Endothelial cell of umbilical vein (primary cell): Measurements from ENCODE around the gene PLA2G2A. TPM values are rescaled to one million over a fixed set of nuclear protein-coding genes. Genes with fewer than 3 reads are reported as not detected.
A peak's percentile ranks its signal among the peaks of the same experiment; 100 is the strongest.

Experiments
- BruUV-seq: library from RNA; stranded (reverse); fragments of 400-500 nt; replicated peaks from 2 replicates; lab custom pipeline; 2021; lab: Mats Ljungman, UMichigan
- CTCF ChIA-PET: fragments of 300-600, 350-600 bp; sonication (Branson Sonifier 250); formaldehyde crosslinking; loops from one replicate; lab custom pipeline; 2021; ENCODE audit warnings: antibody characterized with exemption, inconsistent platforms; lab: Charles Lee
- POLR2A ChIA-PET: fragments of 300-600, 350-600 bp; sonication (Branson Sonifier 250); formaldehyde crosslinking; loops from one replicate; lab custom pipeline; 2021; ENCODE audit warnings: antibody characterized with exemption, inconsistent platforms; lab: Charles Lee
- DNase-seq: peaks from one replicate; pipeline ENCODE4 v3.0.0-alpha.2; 2011; ENCODE audit warnings: low read depth, low spot score
- FAIRE-seq: peaks from 2 replicates; lab custom pipeline; 2011; peaks lifted over from hg19 to GRCh38; lab: Jason Lieb, UNC
- H2AFZ ChIP-seq: 2 replicates; pipeline ENCODE4 v1.6.0; 2012; ENCODE audit warnings: low read depth, low read length, control low read depth, inconsistent platforms
- H3K27ac ChIP-seq: 2 replicates; pipeline ENCODE4 v1.5.1; 2011; ENCODE audit warnings: low read depth, mild to moderate bottlenecking, control low read depth, low read length, moderate library complexity; ENCODE audit not compliant: insufficient read depth
- H3K27me3 ChIP-seq, 2 experiments: 2 replicates each; pipeline versions ENCODE4 v1.6.0 to v1.6.1; 2011; ENCODE audit warnings: low read length in 2 of 2, mixed read lengths in 1 of 2; ENCODE audit not compliant: control insufficient read depth in 2 of 2, insufficient read depth in 2 of 2
- H3K36me3 ChIP-seq, 2 experiments: 2 replicates in 1 of 2; 3 replicates in 1 of 2; pipeline ENCODE4 v1.5.1; 2011; ENCODE audit warnings: low read length in 2 of 2, mild to moderate bottlenecking in 1 of 2, moderate library complexity in 1 of 2; ENCODE audit not compliant: control insufficient read depth in 2 of 2, insufficient read depth in 2 of 2; ENCODE audit errors: extremely low read depth in 1 of 2
- H3K4me1 ChIP-seq: 3 replicates; pipeline ENCODE4 v1.5.1; 2011; ENCODE audit warnings: mild to moderate bottlenecking, low read length; ENCODE audit not compliant: control insufficient read depth, insufficient read depth; ENCODE audit errors: extremely low read depth
- H3K4me2 ChIP-seq: 2 replicates; pipeline ENCODE4 v1.6.1; 2011; ENCODE audit warnings: low read length, control low read depth, mixed read lengths; ENCODE audit not compliant: insufficient read depth
- H3K4me3 ChIP-seq, 3 experiments: fragments of 200-600 bp in 1 of 3; sonication (generic), shearing (Covaris generic) in 1 of 3; replicated peaks in 1 of 3; 2 replicates each; pipeline ENCODE4 v1.5.1; 2011 to 2016; ENCODE audit warnings: control low read depth in 3 of 3, low read length in 3 of 3, mild to moderate bottlenecking in 2 of 3, inconsistent platforms in 1 of 3, low read depth in 1 of 3, moderate library complexity in 1 of 3; ENCODE audit not compliant: insufficient read depth in 1 of 3
- H3K79me2 ChIP-seq: 2 replicates; pipeline ENCODE4 v1.6.0; 2012; ENCODE audit warnings: low read length, inconsistent platforms; ENCODE audit not compliant: control insufficient read depth, insufficient read depth
- H3K9ac ChIP-seq: replicated peaks from 2 replicates; pipeline ENCODE3; 2011; ENCODE audit warnings: low read length, control low read depth; ENCODE audit not compliant: insufficient read depth; ENCODE audit errors: extremely low read depth
- H3K9me1 ChIP-seq: replicated peaks from 3 replicates; pipeline ENCODE4 v1.6.0; 2011; ENCODE audit warnings: mild to moderate bottlenecking, low read length; ENCODE audit not compliant: control insufficient read depth, insufficient read depth; ENCODE audit errors: extremely low read depth
- H3K9me3 ChIP-seq: replicated peaks from 2 replicates; pipeline ENCODE4 v1.5.1; 2012; ENCODE audit warnings: low read length, inconsistent platforms; ENCODE audit not compliant: control insufficient read depth, insufficient read depth
- H4K20me1 ChIP-seq: replicated peaks from 2 replicates; pipeline ENCODE3; 2011; ENCODE audit warnings: mild to moderate bottlenecking, low read length; ENCODE audit not compliant: control insufficient read depth, insufficient read depth; ENCODE audit errors: extremely low read depth
- EZH2 ChIP-seq: IDR thresholded peaks from 2 replicates; pipeline ENCODE4 v1.6.1; 2012; ENCODE audit warnings: borderline replicate concordance, low read depth, mild to moderate bottlenecking, moderate library complexity, low read length, inconsistent platforms; ENCODE audit not compliant: severe bottlenecking
- FOS ChIP-seq: IDR thresholded peaks from 2 replicates; pipeline ENCODE4 v1.6.1; 2011; ENCODE audit warnings: mild to moderate bottlenecking, low read length, moderate library complexity, borderline replicate concordance; ENCODE audit not compliant: insufficient read depth
- GATA2 ChIP-seq: IDR thresholded peaks from 2 replicates; pipeline ENCODE4 v1.7.0; 2011; ENCODE audit warnings: low read depth, mild to moderate bottlenecking, moderate library complexity, mixed read lengths, low read length; ENCODE audit not compliant: insufficient read length, insufficient read depth
- JUN ChIP-seq: IDR thresholded peaks from 2 replicates; pipeline ENCODE4 v1.6.1; 2011; ENCODE audit warnings: borderline replicate concordance, low read depth; ENCODE audit not compliant: insufficient read length, insufficient read depth
- MAX ChIP-seq: IDR thresholded peaks from 2 replicates; pipeline ENCODE4 v1.6.1; 2011; ENCODE audit not compliant: insufficient read depth, insufficient read length
- MYC ChIP-seq: IDR thresholded peaks from one replicate; pipeline ENCODE4 v1.6.1; 2011; ENCODE audit warnings: mild to moderate bottlenecking, low read depth, low read length
- POLR2A ChIP-seq: IDR thresholded peaks from 2 replicates; pipeline ENCODE4 v1.6.1; 2012; ENCODE audit warnings: low read depth, mild to moderate bottlenecking, control low read depth, low read length
- POLR2AphosphoS5 ChIP-seq: IDR thresholded peaks from 2 replicates; pipeline ENCODE4 v1.6.1; 2012; ENCODE audit warnings: low read depth, mild to moderate bottlenecking, control low read depth, low read length, moderate library complexity; ENCODE audit not compliant: insufficient read depth
- dilution Hi-C: fragments of 300-500 bp; cut with MboI; formaldehyde crosslinking; loops from one replicate; pipeline ENCODE4 v1.15.0; 2019; ENCODE audit warnings: low sequenced_read_pairs; ENCODE audit not compliant: extremely low pct_ligation_motif_present
- intact Hi-C: fragments of 100-400 bp; cut with micrococcal nuclease; formaldehyde crosslinking; loops from one replicate; pipeline ENCODE4 v1.10.0; 2022
- polyA plus RNA-seq, 4 experiments: library from polyadenylated mRNA; depleted of rRNA in 3 of 4; stranded (reverse) in 3 of 4; unstranded in 1 of 4; fragments of >200 nt; gene quantifications; 2 replicates each; pipeline versions ENCODE4 v1.2.1 to v1.2.3, GENCODE V29; 2011 to 2012; ENCODE audit warnings: missing spikeins in 1 of 4
- total RNA-seq: library from RNA; stranded (reverse); gene quantifications from 2 replicates; pipeline ENCODE4 v1.2.3, GENCODE V29; 2021
- TF ChIP-seq, protein P1 (sequence below), 2 donors: IDR thresholded peaks; 1 replicate in 1 of 2; 2 replicates in 1 of 2; pipeline ENCODE4 v1.5.1; 2011; ENCODE audit warnings: low read length in 2 of 2, mild to moderate bottlenecking in 2 of 2, moderate library complexity in 2 of 2, control low read depth in 1 of 2, inconsistent platforms in 1 of 2, low read depth in 1 of 2; ENCODE audit not compliant: insufficient read depth in 1 of 2; ENCODE audit errors: extremely low read depth in 1 of 2

PLA2G2A gene
- total and polyA plus RNA-seq, 2 donors (not counting 3 experiments of a cell fraction or from before 2014, with no cell fraction given), result not detected

- Histone ChIP-seq H3K79me2 (no peaks in the 10 kb centered on the region), H3K27me3 (peaks cover 0 to 2% of the 10 kb centered on the region in 2 experiments), H3K9ac (no peak overlapping the region), H2AFZ (no peak overlapping the region), H3K9me3 (no peaks in the 10 kb centered on the region), H3K27ac (no peak overlapping the region), H3K4me2 (no peak overlapping the region), H3K9me1 (no peaks in the 10 kb centered on the region), H3K4me3 (no peak overlapping the region), H4K20me1 (no peaks in the 10 kb centered on the region), H3K36me3 (no peaks in the 10 kb centered on the region), H3K4me1 (no peaks in the 10 kb centered on the region)
- dilution Hi-C loops (no loop called here), intact Hi-C loops (loop anchor here (1.0 kb wide), 2 partner anchors 177 to 220 kb away; no protein-coding TSS in a partner anchor)
- POLR2A ChIA-PET, result interaction anchor here (0.6 kb wide), 1 partner anchor 457 kb away, joined by 5 read pairs; no protein-coding TSS in a partner anchor
- no TSS peak for BruUV-seq
- TF ChIP-seq, protein P1, sequence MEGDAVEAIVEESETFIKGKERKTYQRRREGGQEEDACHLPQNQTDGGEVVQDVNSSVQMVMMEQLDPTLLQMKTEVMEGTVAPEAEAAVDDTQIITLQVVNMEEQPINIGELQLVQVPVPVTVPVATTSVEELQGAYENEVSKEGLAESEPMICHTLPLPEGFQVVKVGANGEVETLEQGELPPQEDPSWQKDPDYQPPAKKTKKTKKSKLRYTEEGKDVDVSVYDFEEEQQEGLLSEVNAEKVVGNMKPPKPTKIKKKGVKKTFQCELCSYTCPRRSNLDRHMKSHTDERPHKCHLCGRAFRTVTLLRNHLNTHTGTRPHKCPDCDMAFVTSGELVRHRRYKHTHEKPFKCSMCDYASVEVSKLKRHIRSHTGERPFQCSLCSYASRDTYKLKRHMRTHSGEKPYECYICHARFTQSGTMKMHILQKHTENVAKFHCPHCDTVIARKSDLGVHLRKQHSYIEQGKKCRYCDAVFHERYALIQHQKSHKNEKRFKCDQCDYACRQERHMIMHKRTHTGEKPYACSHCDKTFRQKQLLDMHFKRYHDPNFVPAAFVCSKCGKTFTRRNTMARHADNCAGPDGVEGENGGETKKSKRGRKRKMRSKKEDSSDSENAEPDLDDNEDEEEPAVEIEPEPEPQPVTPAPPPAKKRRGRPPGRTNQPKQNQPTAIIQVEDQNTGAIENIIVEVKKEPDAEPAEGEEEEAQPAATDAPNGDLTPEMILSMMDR (IDR thresholded peaks at IDR 0.05; ENCODE audit: extremely low read depth in 1 of 2, insufficient read depth in 1 of 2, low read depth in 1 of 2, low read length in 2 of 2), result peak; percentile 64 to 69
- TF ChIP-seq JUN, result no peak
- TF ChIP-seq POLR2AphosphoS5, result no peak
- no peak for TF ChIP-seq MAX
- TF ChIP-seq MYC, result no peak
- TF ChIP-seq POLR2A, result no peak
- peak; percentile 75 for TF ChIP-seq GATA2
- TF ChIP-seq FOS, result no peak
- TF ChIP-seq EZH2, result no peak
- CTCF ChIA-PET, result interaction anchor here (0.6 to 4.3 kb wide), 28 partner anchors 9 to 519 kb away, joined by 3 to 69 read pairs (median 5); partner anchors contain the start of gene OTUD3
- peak; percentile 79 for FAIRE-seq
- peak; percentile 69 for DNase-seq
These were observed 4.5 kb downstream of the PLA2G2A start for GRCh38 chr1:19974822-19975416.
